HG02884 (cell line): ENCODE measurements around the gene GARS1.
"Not testable (repeated sequence)": the region's sequence is repeated elsewhere in the genome, so short reads cannot be mapped to it uniquely, and the experiment has no call there.

Source experiments
- ATAC-seq: cut with Tn5 transposase; IDR thresholded peaks from one replicate; pipeline ENCODE4 v1.9.1; 2021; ENCODE audit warnings: mild to moderate bottlenecking, moderate library complexity; ENCODE audit not compliant: unreplicated experiment

GARS1 gene

DNA sequence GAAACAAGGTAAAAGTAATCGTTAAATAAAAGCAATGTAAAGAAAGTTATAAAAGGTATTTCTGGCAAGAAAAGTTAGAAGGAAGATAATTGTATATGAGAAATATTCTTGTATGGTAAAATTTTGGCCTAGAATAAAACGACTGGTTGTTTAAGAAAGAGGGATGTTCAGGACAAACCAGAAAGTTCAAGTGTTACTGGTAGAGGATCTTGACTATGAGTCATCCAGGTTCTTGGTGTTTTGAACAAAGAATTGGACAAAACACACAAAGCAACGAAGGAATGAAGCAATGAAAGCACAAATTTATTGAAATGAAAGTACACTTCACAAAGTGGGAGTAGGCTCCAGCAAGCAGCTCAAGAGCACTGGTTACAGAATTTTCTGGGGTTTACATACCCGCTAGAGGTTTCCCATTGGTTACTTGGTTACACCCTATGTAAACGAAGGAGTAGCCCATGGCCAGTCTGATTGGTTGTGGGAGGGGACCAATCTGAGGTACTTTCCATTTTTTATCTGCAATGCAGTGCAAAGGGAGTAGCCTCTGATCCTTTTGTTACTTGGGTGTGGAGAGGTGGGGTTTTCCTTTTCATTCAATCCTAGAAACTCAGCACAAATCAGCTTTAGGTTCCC is 22.4 kb upstream of the GARS1 start:
- ATAC-seq, result no peak

- no peak for ATAC-seq
Observed at GRCh38 chr7:30575910-30576309, 18.8 kb upstream of the GARS1 start.

GRCh38 chr7:30583181-30583580 is 11.5 kb upstream of the GARS1 start:
- no peak for ATAC-seq

- no peak for ATAC-seq
Observed at GRCh38 chr7:30584415-30584814, 10.3 kb upstream of the GARS1 start.

DNA sequence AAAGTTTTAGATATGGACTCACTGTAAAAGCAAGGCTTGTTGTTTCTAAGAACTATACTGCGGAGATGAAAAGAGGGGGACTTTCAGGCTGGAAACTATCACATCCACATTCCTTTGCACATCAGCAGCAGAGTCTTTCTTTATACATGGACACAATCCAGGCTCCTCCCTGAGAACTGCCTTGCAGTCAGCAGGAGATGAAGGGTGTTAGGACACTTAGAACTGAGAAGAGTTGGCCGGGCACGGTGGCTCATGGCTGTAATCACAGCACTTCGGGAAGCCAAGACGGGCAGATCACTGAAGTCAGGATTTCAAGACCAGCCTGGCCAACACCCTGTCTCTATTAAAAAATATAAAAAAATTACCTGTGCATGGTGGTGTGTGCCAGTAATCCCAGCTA is 9.7 kb upstream of the GARS1 start:
- ATAC-seq, result no peak

- no peak for ATAC-seq
Observed at GRCh38 chr7:30585675-30586074, 9.0 kb upstream of the GARS1 start.

DNA sequence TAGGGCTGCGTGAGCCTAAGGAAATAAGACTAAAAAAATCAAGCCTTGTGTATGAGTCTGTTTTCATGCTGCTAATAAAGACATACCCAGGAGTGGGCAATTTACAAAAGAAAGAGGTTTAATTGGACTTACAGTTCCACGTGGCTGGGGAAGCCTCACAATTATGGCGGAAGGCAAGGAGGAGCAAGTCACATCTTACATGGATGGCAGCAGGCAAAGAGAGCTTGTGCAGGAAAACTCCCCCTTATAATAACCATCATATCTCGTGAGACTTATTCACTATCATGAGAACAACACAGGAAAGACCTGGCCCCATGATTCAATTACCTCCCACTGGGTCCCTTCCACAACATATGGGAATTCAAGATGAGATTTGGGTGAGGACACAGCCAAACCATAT is 7.1 kb upstream of the GARS1 start:
- ATAC-seq, result not testable (repeated sequence)

DNA sequence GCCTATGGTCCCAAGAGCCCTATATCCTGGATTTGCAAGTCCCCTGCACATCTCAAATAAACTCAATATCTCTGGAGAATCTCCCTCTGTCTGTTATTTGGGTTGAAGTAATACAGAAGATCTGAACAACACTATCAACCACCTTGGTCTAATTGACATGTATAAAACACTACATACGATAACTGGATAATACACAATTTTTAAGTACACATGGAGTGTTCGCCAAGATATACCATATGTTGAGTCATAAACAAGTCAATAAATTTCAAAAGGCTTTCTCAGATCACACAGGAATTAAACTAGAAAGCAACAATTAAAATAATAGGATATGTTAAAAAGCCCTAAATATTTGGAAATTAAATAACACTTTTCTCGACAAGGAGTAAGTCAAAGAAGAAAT is 5.6 kb upstream of the GARS1 start:
- ATAC-seq, result no peak

DNA sequence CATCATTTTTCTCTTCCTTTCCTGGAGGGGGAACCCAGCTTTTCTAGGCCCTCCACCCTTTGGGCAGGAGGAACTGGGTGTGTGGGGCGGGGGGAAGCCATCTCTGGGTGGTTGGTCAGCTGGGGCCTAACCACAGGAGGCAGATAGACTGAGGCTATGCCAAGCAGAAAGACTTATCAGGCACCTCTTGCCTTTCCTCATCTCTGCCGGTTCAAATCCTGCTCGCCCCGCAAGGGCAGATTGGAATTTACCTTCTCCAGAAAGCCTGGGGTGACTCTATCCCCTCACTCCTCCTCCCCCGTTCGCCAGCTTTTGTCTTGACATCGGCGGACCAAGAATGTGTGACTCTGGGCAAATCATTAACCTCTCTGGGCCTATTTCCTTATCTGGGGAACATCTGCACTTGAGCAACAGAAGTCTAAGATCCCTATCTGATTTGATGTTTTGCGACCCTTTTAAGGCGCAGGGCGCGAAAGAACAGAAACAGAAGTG is 584 bp upstream of the GARS1 start:
- peak; percentile 22 for ATAC-seq

DNA sequence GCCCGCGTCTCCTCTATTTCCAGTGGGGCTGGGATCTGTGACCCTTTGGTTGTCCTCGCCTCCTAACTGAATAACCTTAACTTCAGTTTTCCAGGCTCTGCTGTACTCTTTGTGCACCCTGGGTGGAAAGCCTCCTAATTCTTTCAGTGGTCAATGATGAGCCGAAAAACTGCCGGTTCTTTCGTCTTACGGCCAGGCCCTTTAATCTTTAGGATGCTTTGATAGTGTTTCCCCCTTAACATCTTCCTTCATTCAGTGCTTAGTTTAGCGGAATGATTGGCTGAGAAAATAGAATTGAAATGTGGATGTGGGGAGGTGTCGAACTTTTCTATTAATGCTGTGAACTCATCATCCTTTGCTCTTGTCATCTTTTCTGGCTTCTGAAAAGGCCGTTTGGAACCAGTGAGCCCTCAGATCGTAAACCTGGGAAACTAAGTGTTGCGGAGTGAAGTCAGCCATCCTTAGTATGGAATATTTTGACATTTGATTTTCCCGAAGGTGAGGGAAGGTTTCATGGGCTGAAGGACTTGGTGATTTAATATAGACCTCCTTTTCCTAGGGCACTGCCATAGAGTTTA is 847 bp downstream of the GARS1 start:
- ATAC-seq, result no peak

- no peak for ATAC-seq
Observed at GRCh38 chr7:30596014-30596641, 1.4 kb downstream of the GARS1 start.

DNA sequence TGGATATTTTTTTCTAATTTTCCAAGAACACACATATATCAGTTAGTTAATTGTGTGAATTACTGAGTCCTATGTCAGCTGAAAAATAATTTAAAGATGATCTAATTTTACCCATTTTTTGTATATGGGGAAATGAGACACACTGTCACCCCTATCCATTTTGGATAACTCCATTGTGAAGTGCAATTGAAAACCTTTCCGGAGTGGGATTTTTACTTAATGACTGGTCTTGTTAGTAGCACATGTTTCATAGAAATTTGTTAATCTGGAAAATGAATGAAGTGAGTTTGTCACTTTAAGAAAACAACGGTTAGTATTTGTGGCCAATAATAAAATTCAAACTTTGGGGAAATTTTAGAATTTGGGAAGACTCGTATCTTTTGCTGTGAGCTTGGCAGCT is 2.0 kb downstream of the GARS1 start:
- no peak for ATAC-seq

GRCh38 chr7:30598121-30598876 is 3.6 kb downstream of the GARS1 start:
- no peak for ATAC-seq

DNA sequence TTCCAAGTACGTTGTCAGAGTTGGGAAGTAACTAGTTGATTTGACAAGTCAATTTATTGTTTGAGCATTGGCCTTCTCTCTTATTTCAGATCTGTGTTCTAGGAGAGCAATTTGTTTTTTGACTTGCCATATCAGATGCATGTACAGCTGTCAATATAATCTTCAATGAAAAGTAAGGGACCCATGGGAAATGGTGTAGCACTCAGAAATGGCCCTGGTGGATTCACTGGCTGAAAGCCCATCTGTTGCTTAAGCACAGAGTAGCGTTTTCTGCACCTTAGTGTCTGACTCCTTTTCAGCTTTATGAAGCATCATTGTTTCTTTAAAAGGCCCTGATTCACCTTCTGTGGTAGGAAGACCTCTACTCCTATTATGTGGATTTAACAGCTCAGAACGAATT is 10.2 kb downstream of the GARS1 start:
- no peak for ATAC-seq

- ATAC-seq, result no peak
Observed at GRCh38 chr7:30605832-30606231, 11.2 kb downstream of the GARS1 start.

- ATAC-seq, result no peak
Observed at GRCh38 chr7:30612658-30613265, 18.1 kb downstream of the GARS1 start.

DNA sequence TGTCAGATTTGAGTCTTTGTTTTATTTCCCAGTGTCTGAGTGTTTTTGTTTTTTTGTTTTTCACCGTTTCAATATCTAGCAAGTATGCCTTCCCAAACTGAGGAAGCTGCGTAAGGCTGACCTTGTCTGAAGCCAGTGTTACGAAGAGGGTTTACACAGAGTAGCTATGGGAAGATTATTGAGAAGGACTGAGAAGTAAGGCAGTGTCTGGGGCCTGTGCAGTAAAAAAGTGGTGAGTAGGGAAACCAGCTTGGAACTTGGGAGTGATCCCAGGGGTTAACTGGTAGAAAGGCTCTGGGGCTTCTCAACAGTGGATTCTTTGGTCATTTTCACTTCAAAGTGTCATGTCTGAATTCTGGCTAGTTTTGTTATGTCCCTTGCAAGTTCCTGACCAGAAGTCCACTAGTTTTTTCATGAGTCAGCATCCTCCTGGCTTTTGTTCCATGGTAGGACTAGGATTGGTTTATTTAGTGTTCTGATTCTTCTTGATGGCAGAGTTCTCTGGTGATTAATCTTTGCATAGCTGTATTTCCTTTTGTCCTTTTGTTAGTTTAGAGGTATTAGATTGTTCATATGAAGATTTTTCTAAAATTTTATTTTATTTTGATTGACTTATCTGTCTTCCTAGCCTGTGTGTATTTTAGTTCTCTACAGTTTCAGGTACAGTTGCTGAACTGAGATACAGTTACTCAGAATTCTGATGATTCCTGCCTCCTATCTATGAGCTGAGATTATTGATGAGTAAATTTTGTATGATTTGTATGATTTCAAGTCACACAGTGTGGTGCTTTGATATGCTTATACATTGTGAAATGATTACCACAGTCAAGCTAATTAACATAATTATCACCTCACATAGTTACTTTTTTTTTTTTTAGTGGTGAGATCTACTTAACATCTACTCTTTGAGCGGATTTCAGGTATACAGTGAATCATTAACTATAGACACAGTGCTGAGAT is 19.0 kb downstream of the GARS1 start:
- ATAC-seq, result no peak

GRCh38 chr7:30616318-30616717 is 21.6 kb downstream of the GARS1 start:
- ATAC-seq, result no peak

GRCh38 chr7:30617359-30617758 is 22.7 kb downstream of the GARS1 start:
- no peak for ATAC-seq

DNA sequence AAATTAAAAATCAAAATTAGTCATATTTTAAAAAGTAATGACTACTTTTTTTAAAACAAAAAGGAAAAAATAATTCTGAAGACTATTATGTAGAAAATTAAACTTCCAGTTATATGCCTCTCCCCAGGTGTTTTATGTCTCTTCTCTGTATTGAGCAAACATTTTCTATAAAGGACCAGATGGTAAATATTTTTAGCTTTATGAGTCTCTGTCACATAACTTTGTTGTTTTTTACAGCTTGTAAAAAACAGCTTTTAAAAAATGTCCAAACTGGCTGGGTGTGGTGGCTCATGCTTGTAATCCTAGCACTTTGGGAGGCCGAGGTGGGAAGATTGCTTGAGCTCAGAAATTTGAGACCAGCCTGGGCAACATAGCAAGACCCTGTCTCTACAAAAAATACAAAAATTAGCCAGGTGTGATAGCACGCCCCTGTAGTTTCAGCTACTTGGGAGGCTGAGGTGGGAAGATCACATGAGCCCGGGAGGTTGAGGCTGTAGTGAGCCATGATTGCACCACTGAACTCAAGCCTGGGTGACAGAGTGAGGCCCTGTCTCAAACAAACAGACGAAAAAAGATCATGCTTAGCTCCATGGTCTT is 23.5 kb downstream of the GARS1 start:
- no peak for ATAC-seq
